ENCODE results near the gene MAP9.

DNA sequence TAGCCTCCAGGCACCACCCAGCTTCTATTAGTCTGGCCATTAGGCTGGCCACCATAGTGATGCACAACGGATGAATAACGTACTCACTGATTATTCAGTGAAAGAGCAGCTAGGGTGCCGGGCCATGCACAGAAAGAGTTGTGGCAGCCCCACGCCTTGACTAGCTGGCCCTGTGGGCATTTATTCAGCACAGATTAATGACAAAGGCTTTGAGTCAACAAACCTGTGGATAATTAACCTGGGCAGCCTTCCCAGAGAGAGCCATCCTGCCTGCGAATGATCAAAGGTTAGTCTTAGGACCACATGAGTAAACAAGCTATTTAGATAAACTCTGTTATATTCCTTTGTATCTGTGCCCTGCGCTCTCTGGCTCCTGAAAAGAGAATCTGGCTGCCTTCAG is 37.2 kb downstream of the MAP9 start:
- TF ChIP-seq EZH2phosphoT487 (IDR thresholded peaks at IDR 0.05; ENCODE audit: insufficient read depth, low read depth): no peak
- TF ChIP-seq EZH2 (IDR thresholded peaks at IDR 0.05; ENCODE audit: insufficient read depth, poor library complexity, severe bottlenecking): no peak

Data from GM23248 (cell line).